Measurements from ENCODE around the gene IL1B. TPM values are rescaled to one million over a fixed set of nuclear protein-coding genes. Genes with fewer than 3 reads are reported as not detected.
A peak's percentile ranks its signal among the peaks of the same experiment; 100 is the strongest.

IL1B gene
- total and polyA plus RNA-seq, 7 donors, result 0.55 to 32.4 (median 4.9) TPM; not detected in 1

DNA sequence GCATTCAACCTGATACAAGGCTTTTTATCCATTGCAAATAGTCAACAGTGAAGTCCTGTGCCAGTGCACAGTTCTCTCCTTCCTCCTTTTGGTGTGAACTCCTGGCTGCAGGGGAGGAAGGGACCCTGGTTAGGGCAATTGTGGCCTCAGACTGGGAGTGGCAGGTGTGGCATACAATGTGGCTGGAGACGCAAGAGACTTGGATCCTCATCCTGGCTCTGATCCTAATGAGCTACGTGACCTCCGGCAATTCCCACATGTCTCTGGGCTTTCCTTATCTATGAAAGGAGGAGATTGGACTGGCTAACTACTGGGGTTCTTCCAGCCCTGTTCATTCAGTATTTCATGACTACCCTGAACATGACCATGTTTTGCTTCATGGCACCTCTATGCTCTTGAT is 41.7 kb downstream of the IL1B start:
- H3K27ac ChIP-seq, result no peak overlapping the region
- peaks cover 0 to 2% (median 0%) of the 10 kb centered on the region in 4 donors for H3K9me3 ChIP-seq
- no peak overlapping the region for H3K4me3 ChIP-seq
- H3K4me1 ChIP-seq, result no peaks in the 10 kb centered on the region
- DNase-seq, result no peak
- H3K27me3 ChIP-seq, result no peaks in the 10 kb centered on the region
- 17 to 69% methylated on average over 3 of the region's 3 CpGs for WGBS, 2 donors
- no peaks in the 10 kb centered on the region for H3K36me3 ChIP-seq
- TF ChIP-seq CTCF (IDR thresholded peaks at IDR 0.05) (no peak), EP300 (IDR thresholded peaks at IDR 0.05) (no peak), POLR2AphosphoS5 (IDR thresholded peaks at IDR 0.05) (no peak), POLR2A (IDR thresholded peaks at IDR 0.05) (no peak)
- intact Hi-C loops (cut with DNase I), result no loop called here

DNA sequence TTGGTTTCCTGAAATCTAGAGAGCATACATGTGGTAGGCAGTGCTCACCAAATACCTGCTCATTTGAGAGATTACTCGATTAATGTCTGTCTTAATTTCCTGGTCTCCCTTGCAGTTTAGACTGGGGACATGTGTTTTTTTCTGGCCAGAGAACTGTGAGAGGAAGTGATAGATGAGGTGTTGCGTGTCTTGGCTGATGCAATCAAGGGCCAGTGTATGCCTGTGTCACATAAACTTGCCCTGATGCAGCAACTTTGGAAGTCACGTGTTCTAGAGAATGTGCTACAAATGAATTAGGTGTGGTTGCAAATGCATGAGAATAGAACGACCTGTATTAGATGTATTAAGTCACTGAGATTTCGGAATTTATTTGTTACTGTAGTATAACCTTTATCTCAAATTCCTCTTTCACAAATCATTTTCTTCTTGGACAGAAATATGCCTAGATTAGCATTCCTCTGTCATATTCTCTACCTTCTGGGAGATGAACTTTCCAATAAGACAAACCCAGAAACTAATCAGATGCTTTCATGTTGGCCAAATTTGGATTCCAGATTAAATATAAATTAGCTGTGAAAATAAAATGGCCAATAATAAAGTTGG is 42.3 kb downstream of the IL1B start:
- peak in 1 of 4 donors; percentile 31 for TF ChIP-seq POLR2AphosphoS5 (IDR thresholded peaks at IDR 0.05)
- TF ChIP-seq POLR2A (IDR thresholded peaks at IDR 0.05), result no peak
- Histone ChIP-seq H3K27me3 (no peaks in the 10 kb centered on the region), H3K4me3 (no peak overlapping the region), H3K36me3 (no peaks in the 10 kb centered on the region), H3K4me1 (no peaks in the 10 kb centered on the region), H3K27ac (peak overlapping the region in 1 of 4 donors; percentile 27), H3K9me3 (no peaks in the 10 kb centered on the region)
- DNase-seq, result peak; percentile 69
- intact Hi-C loops (cut with DNase I), result no loop called here
- 69 to 81% methylated on average over 5 of the region's 5 CpGs for WGBS, 2 donors

- 73 to 75% methylated on average over 3 of the region's 3 CpGs for WGBS, 2 donors
Measured at GRCh38 chr2:112793449-112793978, 43.1 kb downstream of the IL1B start.

DNA sequence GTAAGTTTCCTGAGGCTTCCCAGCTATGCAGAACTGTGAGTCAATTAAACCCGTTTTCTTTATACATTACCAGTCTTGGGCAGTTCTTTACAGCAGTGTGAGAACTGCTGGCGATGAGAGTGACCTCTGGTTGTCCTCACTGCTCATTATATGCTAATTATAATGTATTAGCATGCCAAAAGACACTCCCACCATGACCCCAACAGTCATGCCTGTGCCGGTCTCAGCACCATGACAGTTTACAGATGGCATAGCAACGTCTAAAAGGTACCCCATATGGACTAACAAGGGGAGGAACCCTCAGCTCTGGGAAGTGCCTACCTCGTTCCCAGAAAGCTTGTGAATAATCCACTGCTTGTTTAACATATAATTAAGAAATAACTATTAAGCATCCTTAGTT is 44.2 kb downstream of the IL1B start:
- no peak for DNase-seq
- no peaks in the 10 kb centered on the region for H3K9me3 ChIP-seq
- H3K27me3 ChIP-seq, result no peaks in the 10 kb centered on the region
- H3K4me1 ChIP-seq, result no peaks in the 10 kb centered on the region
- no peak overlapping the region for H3K27ac ChIP-seq
- TF ChIP-seq POLR2AphosphoS5 (IDR thresholded peaks at IDR 0.05) (no peak), EP300 (IDR thresholded peaks at IDR 0.05) (no peak), CTCF (IDR thresholded peaks at IDR 0.05) (no peak), POLR2A (IDR thresholded peaks at IDR 0.05) (no peak)
- intact Hi-C loops (cut with DNase I), result no loop called here
- 89 to 90% methylated on average over 5 of the region's 5 CpGs for WGBS, 2 donors
- no peak overlapping the region for H3K4me3 ChIP-seq
- no peaks in the 10 kb centered on the region for H3K36me3 ChIP-seq

More at GRCh38 chr2:112793449-112793978, 43.1 kb downstream of the IL1B start:
- Histone ChIP-seq H3K36me3 (no peaks in the 10 kb centered on the region), H3K27ac (peak overlapping the region in 1 of 4 donors; percentile 27), H3K4me1 (no peaks in the 10 kb centered on the region), H3K9me3 (no peaks in the 10 kb centered on the region), H3K27me3 (no peaks in the 10 kb centered on the region), H3K4me3 (no peak overlapping the region)
- DNase-seq, result no peak
- no peak for TF ChIP-seq EP300 (IDR thresholded peaks at IDR 0.05)
- TF ChIP-seq POLR2AphosphoS5 (IDR thresholded peaks at IDR 0.05), result no peak
- TF ChIP-seq POLR2A (IDR thresholded peaks at IDR 0.05), result no peak
- TF ChIP-seq CTCF (IDR thresholded peaks at IDR 0.05), result no peak
- intact Hi-C loops (cut with DNase I), result no loop called here

DNA sequence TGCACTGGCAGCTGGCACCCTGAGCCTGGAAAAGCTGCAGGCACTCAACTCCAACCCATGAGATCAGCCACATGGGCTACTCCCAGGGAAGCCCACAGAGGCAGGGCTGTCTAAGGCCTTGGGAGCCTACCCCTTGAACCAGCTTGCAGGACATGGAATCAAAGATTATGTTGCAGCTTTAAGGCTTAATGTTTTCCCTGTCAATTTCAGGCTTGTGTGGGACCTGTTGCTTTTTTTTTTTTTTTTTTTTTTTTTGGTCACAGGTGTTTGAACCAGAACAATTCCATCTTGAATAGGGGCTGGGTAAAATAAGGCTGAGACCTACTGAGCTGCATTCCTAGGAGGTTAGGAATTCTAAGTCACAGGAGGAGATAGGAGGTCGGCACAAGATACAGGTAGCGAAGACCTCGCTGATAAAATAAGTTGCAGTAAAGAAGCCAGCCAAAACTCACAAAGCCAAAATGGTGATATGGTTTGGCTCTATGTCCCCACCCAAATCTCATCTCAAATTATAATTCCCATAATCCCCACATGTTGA is 44.8 kb downstream of the IL1B start:
- no peaks in the 10 kb centered on the region for H3K36me3 ChIP-seq
- no peak for DNase-seq
- 99 to 100% methylated on average over 3 of the region's 3 CpGs for WGBS, 2 donors
- no peak overlapping the region for H3K27ac ChIP-seq
- intact Hi-C loops (cut with DNase I), result no loop called here
- no peaks in the 10 kb centered on the region for H3K27me3 ChIP-seq
- no peaks in the 10 kb centered on the region for H3K4me1 ChIP-seq
- no peaks in the 10 kb centered on the region for H3K9me3 ChIP-seq
- H3K4me3 ChIP-seq, result no peak overlapping the region
- no peak for TF ChIP-seq POLR2A (IDR thresholded peaks at IDR 0.05)
- no peak for TF ChIP-seq POLR2AphosphoS5 (IDR thresholded peaks at IDR 0.05)
- TF ChIP-seq CTCF (IDR thresholded peaks at IDR 0.05), result no peak
- no peak for TF ChIP-seq EP300 (IDR thresholded peaks at IDR 0.05)
